Thyroid gland (tissue), 4 donors: ENCODE measurements around the gene GPR162. TPM values are rescaled to one million over a fixed set of nuclear protein-coding genes. Genes with fewer than 3 reads are reported as not detected.

Experiments used
- DNase-seq, 2 donors: peaks; one replicate each; pipeline ENCODE4 v3.0.0-alpha.2; 2019
- H3K27ac ChIP-seq, 3 donors: fragments of 200-600 bp; sonication (generic); 1 replicate in 2 of 3; 2 replicates in 1 of 3; pipeline ENCODE4 v1.5.1; 2016 to 2019; ENCODE audit warnings: mild to moderate bottlenecking in 1 of 3, moderate library complexity in 1 of 3
- H3K27me3 ChIP-seq: fragments of 200-600 bp; sonication (generic); one replicate; pipeline ENCODE4 v1.5.1; 2019
- H3K36me3 ChIP-seq, 2 donors: fragments of 200-600 bp; sonication (generic); one replicate each; pipeline ENCODE4 v1.5.1; 2016 to 2019
- H3K4me1 ChIP-seq, 2 donors: fragments of 200-600 bp; sonication (generic); one replicate each; pipeline ENCODE4 v1.5.1; 2017 to 2019
- H3K4me3 ChIP-seq, 3 donors: fragments of 200-600 bp; sonication (generic); replicated peaks in 1 of 3; 1 replicate in 2 of 3; 2 replicates in 1 of 3; pipeline ENCODE4 v1.5.1; 2016; ENCODE audit warnings: mild to moderate bottlenecking in 1 of 3
- H3K9me3 ChIP-seq: fragments of 200-600 bp; sonication (generic); one replicate; pipeline ENCODE4 v1.5.1; 2017
- POLR2A ChIP-seq, 2 donors: fragments of 450-650 bp; IDR thresholded peaks; one replicate each; pipeline ENCODE4 v1.6.1; 2017; ENCODE audit warnings: antibody characterized with exemption in 2 of 2, mild to moderate bottlenecking in 2 of 2, moderate library complexity in 1 of 2
- WGBS, 2 donors: methylation state at CpG; one replicate each; pipeline ENCODE4 v1.1.5; 2017; 5-methylcytosine and 5-hydroxymethylcytosine counted together
- intact Hi-C: fragments of 100-400 bp; cut with DNase I; formaldehyde crosslinking; loops from one replicate; pipeline ENCODE4 v1.15.1; 2023
- total RNA-seq, 4 donors: library from RNA; depleted of rRNA; stranded (reverse); fragments of >200 nt; gene quantifications; one replicate each; pipeline ENCODE4 v1.2.3, GENCODE V29; 2016
- TF ChIP-seq, protein P1 (sequence below), 6 experiments: fragments of 200-600 bp in 3 of 6; fragments of 450-650 bp in 3 of 6; sonication (generic) in 3 of 6; IDR thresholded peaks; one replicate each; pipeline ENCODE4 v1.5.1; 2016 to 2019; ENCODE audit warnings: antibody characterized with exemption in 6 of 6, mild to moderate bottlenecking in 2 of 6, inconsistent platforms in 1 of 6, moderate library complexity in 1 of 6

GPR162 gene
- total RNA-seq, 4 donors from 2014 or later, result 0.34 to 1.1 (median 0.56) TPM

- no peaks in the 10 kb centered on the region for H3K9me3 ChIP-seq
- no peaks in the 10 kb centered on the region for H3K27me3 ChIP-seq
- H3K4me1 ChIP-seq, result peaks cover 7 to 20% of the 10 kb centered on the region in 2 donors
- intact Hi-C loops, result loop anchor here (5.0 kb wide), 1 partner anchor 157 kb away; no protein-coding TSS in a partner anchor
- H3K36me3 ChIP-seq, result peaks cover 9% of the 10 kb centered on the region in 2 donors
- no peak for DNase-seq
- no peak overlapping the region for H3K4me3 ChIP-seq
- no peak overlapping the region for H3K27ac ChIP-seq
- TF ChIP-seq, protein P1, sequence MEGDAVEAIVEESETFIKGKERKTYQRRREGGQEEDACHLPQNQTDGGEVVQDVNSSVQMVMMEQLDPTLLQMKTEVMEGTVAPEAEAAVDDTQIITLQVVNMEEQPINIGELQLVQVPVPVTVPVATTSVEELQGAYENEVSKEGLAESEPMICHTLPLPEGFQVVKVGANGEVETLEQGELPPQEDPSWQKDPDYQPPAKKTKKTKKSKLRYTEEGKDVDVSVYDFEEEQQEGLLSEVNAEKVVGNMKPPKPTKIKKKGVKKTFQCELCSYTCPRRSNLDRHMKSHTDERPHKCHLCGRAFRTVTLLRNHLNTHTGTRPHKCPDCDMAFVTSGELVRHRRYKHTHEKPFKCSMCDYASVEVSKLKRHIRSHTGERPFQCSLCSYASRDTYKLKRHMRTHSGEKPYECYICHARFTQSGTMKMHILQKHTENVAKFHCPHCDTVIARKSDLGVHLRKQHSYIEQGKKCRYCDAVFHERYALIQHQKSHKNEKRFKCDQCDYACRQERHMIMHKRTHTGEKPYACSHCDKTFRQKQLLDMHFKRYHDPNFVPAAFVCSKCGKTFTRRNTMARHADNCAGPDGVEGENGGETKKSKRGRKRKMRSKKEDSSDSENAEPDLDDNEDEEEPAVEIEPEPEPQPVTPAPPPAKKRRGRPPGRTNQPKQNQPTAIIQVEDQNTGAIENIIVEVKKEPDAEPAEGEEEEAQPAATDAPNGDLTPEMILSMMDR (IDR thresholded peaks at IDR 0.05), result no peak
- TF ChIP-seq POLR2A (IDR thresholded peaks at IDR 0.05), result no peak
- WGBS, 2 donors, result 88 to 92% methylated on average over 15 of the region's 15 CpGs
These were observed 47.0 kb upstream of the GPR162 start for GRCh38 chr12:6774499-6775062.

GRCh38 chr12:6775185-6776174 is 46.1 kb upstream of the GPR162 start:
- 80 to 87% methylated on average over 16 of the region's 16 CpGs for WGBS, 2 donors
- intact Hi-C loops, result loop anchor here (5.0 kb wide), 1 partner anchor 158 kb away; no protein-coding TSS in a partner anchor
- no peak overlapping the region for H3K4me3 ChIP-seq
- no peak for TF ChIP-seq POLR2A (IDR thresholded peaks at IDR 0.05)
- TF ChIP-seq, protein P1 (IDR thresholded peaks at IDR 0.05), result no peak
- no peaks in the 10 kb centered on the region for H3K9me3 ChIP-seq
- no peaks in the 10 kb centered on the region for H3K27me3 ChIP-seq
- no peak overlapping the region for H3K27ac ChIP-seq
- DNase-seq, result no peak
- peaks cover 2 to 4% of the 10 kb centered on the region in 2 donors for H3K36me3 ChIP-seq
- peaks cover 7 to 17% of the 10 kb centered on the region in 2 donors for H3K4me1 ChIP-seq

GRCh38 chr12:6777386-6777785 is 44.2 kb upstream of the GPR162 start:
- Histone ChIP-seq H3K36me3 (no peaks in the 10 kb centered on the region), H3K4me3 (no peak overlapping the region), H3K27ac (no peak overlapping the region), H3K4me1 (peaks cover 6 to 7% of the 10 kb centered on the region in 2 donors), H3K27me3 (no peaks in the 10 kb centered on the region), H3K9me3 (no peaks in the 10 kb centered on the region)
- intact Hi-C loops, result loop anchor here (5.0 kb wide), 1 partner anchor 160 kb away; no protein-coding TSS in a partner anchor
- no peak for TF ChIP-seq POLR2A (IDR thresholded peaks at IDR 0.05)
- TF ChIP-seq, protein P1 (IDR thresholded peaks at IDR 0.05), result no peak
- WGBS, 2 donors, result 98 to 99% methylated on average over 5 of the region's 5 CpGs
- DNase-seq, result no peak

DNA sequence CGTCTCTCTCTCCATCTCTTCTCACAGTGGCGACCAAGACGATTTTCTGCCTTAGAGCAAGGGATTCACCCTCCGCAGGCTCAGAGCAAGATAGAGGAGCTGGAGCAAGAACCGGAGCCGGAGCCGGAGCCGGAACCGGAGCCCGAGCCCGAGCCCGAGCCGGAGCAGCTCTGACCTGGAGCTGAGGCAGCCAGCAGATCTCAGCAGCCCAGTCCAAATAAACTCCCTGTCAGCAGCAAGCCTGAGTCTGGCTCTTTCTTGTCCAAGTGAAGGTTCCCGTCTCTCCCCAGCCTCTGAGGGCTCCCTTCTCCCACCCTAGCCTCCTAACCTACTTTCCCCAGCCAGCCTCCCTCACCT is 43.4 kb upstream of the GPR162 start:
- H3K4me3 ChIP-seq, result no peak overlapping the region
- H3K4me1 ChIP-seq, result peaks cover 6 to 7% of the 10 kb centered on the region in 2 donors
- WGBS, 2 donors, result 40 to 50% methylated on average over 14 of the region's 14 CpGs
- no peaks in the 10 kb centered on the region for H3K36me3 ChIP-seq
- DNase-seq, result peak in 1 of 2 donors; percentile 25
- intact Hi-C loops, result loop anchor here (2.0 to 5.0 kb wide), 2 partner anchors 23 to 161 kb away; no protein-coding TSS in a partner anchor
- TF ChIP-seq, protein P1 (IDR thresholded peaks at IDR 0.05), result no peak
- no peak for TF ChIP-seq POLR2A (IDR thresholded peaks at IDR 0.05)
- peak overlapping the region in 1 of 3 donors; percentile 60 for H3K27ac ChIP-seq
- H3K9me3 ChIP-seq, result no peaks in the 10 kb centered on the region
- H3K27me3 ChIP-seq, result no peaks in the 10 kb centered on the region
